Measurements from ENCODE around the gene ZKSCAN2.

DNA sequence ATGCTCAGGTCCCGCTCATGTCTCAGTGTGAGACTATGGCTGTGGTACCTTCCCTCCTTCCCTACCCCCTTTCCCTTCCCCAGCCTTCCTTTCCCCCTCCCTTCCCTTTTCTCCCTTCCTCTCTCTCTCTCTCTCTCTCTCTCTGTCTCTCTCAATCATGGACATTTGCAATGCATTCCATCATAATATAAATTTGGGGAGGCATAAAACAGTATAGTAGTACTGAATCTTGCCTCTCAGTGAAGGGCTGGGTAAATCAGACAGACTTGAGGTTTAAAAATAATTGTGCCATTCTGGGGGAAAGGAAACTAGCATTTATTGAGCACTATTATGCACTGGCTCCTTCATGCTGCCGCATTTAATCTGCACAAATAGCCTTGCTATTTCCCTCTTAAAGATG is 4.3 kb downstream of the ZKSCAN2 start:
- TF ChIP-seq, protein P1, sequence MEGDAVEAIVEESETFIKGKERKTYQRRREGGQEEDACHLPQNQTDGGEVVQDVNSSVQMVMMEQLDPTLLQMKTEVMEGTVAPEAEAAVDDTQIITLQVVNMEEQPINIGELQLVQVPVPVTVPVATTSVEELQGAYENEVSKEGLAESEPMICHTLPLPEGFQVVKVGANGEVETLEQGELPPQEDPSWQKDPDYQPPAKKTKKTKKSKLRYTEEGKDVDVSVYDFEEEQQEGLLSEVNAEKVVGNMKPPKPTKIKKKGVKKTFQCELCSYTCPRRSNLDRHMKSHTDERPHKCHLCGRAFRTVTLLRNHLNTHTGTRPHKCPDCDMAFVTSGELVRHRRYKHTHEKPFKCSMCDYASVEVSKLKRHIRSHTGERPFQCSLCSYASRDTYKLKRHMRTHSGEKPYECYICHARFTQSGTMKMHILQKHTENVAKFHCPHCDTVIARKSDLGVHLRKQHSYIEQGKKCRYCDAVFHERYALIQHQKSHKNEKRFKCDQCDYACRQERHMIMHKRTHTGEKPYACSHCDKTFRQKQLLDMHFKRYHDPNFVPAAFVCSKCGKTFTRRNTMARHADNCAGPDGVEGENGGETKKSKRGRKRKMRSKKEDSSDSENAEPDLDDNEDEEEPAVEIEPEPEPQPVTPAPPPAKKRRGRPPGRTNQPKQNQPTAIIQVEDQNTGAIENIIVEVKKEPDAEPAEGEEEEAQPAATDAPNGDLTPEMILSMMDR (IDR thresholded peaks at IDR 0.05 in 8 of 11, conservative IDR thresholded peaks at IDR 0.05 in 3 of 11) = no peak
- TF ChIP-seq POLR2A (IDR thresholded peaks at IDR 0.05) = no peak

All from spleen (tissue), 7 donors.